ENCODE data around the gene PPCDC.

PPCDC gene

DNA sequence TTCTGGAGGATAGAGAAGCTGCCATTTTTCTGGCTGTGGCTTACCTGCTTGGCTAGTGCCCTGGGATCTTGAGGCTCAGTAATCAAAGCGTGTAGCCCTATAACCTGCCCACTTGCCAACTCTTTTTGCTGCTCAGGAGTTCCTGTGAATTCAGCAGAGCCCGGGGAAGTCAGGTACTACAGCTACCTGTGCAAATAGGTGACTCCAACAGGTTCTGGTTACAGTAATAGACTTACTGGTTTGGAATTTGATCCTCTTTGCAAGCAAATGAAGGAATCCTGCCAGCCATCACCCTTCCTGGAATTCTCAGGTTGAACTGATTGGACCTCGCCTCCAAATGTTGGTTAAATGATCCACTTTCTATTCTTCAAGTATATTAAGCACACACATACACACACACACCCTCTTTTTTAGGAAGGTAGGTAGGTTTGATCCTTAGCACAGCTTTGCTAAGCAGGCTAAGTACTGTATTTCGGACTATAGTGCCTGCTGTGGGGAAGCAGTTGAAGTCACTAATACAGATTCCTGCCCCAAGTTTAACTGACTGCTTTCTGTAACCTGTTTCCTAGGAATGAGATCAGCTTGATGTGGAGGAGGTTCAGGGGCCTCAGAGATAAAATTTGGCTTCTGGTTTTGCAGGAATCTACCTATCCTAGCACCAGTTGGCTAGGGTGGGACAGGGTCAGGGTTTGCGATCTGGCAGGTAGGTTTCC lies 2.3 kb downstream of the PPCDC start:
- ATAC-seq: no peak
- TF ChIP-seq ZNF565 (CRISPR knock-in tag; conservative IDR thresholded peaks at IDR 0.05; ENCODE audit: low read depth) (no peak), RARB (CRISPR knock-in tag; IDR thresholded peaks at IDR 0.05) (no peak), ZFP3 (CRISPR knock-in tag; IDR thresholded peaks at IDR 0.05) (no peak), TOX (CRISPR knock-in tag; IDR thresholded peaks at IDR 0.05; ENCODE audit: borderline replicate concordance) (no peak)
- TF ChIP-seq, protein P1, sequence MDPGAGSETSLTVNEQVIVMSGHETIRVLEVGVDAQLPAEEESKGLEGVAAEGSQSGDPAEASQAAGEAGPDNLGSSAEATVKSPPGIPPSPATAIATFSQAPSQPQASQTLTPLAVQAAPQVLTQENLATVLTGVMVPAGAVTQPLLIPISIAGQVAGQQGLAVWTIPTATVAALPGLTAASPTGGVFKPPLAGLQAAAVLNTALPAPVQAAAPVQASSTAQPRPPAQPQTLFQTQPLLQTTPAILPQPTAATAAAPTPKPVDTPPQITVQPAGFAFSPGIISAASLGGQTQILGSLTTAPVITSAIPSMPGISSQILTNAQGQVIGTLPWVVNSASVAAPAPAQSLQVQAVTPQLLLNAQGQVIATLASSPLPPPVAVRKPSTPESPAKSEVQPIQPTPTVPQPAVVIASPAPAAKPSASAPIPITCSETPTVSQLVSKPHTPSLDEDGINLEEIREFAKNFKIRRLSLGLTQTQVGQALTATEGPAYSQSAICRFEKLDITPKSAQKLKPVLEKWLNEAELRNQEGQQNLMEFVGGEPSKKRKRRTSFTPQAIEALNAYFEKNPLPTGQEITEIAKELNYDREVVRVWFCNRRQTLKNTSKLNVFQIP (CRISPR knock-in tag; IDR thresholded peaks at IDR 0.05; ENCODE audit: borderline replicate concordance, low read depth): no peak

DNA sequence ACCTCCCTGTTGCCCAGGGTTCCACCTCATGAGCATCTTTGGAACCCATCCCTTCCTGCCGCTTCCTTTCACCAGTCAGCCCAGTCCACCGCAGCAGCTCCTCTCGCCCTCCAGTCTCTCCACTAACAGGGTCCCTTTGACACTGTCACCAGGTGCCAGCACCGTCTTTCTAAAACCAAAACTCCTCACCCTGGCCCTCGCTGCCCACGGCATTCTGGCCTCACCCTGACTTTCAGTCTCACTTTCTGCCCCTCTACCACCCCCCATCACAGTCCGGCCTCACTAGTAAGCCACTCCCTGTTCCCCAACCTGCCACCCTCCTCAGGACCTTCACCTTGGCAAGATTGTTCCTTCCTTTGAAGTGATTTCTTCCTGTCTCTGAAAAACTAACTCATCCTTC lies 4.2 kb downstream of the PPCDC start:
- TF ChIP-seq, protein P2, sequence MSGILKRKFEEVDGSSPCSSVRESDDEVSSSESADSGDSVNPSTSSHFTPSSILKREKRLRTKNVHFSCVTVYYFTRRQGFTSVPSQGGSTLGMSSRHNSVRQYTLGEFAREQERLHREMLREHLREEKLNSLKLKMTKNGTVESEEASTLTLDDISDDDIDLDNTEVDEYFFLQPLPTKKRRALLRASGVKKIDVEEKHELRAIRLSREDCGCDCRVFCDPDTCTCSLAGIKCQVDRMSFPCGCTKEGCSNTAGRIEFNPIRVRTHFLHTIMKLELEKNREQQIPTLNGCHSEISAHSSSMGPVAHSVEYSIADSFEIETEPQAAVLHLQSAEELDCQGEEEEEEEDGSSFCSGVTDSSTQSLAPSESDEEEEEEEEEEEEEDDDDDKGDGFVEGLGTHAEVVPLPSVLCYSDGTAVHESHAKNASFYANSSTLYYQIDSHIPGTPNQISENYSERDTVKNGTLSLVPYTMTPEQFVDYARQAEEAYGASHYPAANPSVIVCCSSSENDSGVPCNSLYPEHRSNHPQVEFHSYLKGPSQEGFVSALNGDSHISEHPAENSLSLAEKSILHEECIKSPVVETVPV (CRISPR knock-in tag; IDR thresholded peaks at IDR 0.05): no peak
- no peak for TF ChIP-seq SNAI2 (CRISPR knock-in tag; IDR thresholded peaks at IDR 0.05)
- TF ChIP-seq, protein P3, sequence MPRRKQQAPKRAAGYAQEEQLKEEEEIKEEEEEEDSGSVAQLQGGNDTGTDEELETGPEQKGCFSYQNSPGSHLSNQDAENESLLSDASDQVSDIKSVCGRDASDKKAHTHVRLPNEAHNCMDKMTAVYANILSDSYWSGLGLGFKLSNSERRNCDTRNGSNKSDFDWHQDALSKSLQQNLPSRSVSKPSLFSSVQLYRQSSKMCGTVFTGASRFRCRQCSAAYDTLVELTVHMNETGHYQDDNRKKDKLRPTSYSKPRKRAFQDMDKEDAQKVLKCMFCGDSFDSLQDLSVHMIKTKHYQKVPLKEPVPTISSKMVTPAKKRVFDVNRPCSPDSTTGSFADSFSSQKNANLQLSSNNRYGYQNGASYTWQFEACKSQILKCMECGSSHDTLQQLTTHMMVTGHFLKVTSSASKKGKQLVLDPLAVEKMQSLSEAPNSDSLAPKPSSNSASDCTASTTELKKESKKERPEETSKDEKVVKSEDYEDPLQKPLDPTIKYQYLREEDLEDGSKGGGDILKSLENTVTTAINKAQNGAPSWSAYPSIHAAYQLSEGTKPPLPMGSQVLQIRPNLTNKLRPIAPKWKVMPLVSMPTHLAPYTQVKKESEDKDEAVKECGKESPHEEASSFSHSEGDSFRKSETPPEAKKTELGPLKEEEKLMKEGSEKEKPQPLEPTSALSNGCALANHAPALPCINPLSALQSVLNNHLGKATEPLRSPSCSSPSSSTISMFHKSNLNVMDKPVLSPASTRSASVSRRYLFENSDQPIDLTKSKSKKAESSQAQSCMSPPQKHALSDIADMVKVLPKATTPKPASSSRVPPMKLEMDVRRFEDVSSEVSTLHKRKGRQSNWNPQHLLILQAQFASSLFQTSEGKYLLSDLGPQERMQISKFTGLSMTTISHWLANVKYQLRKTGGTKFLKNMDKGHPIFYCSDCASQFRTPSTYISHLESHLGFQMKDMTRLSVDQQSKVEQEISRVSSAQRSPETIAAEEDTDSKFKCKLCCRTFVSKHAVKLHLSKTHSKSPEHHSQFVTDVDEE (CRISPR knock-in tag; IDR thresholded peaks at IDR 0.05): no peak
- no peak for TF ChIP-seq TOX (CRISPR knock-in tag; IDR thresholded peaks at IDR 0.05; ENCODE audit: borderline replicate concordance)
- TF ChIP-seq CSDC2 (CRISPR knock-in tag; IDR thresholded peaks at IDR 0.05): no peak
- TF ChIP-seq ISL1 (CRISPR knock-in tag; IDR thresholded peaks at IDR 0.05): no peak
- TF ChIP-seq ESRRG (CRISPR knock-in tag; IDR thresholded peaks at IDR 0.05): no peak
- no peak for TF ChIP-seq TCF4 (CRISPR knock-in tag; IDR thresholded peaks at IDR 0.05; ENCODE audit: borderline replicate concordance)
- no peak for TF ChIP-seq RARB (CRISPR knock-in tag; IDR thresholded peaks at IDR 0.05)
- no peak for ATAC-seq

DNA sequence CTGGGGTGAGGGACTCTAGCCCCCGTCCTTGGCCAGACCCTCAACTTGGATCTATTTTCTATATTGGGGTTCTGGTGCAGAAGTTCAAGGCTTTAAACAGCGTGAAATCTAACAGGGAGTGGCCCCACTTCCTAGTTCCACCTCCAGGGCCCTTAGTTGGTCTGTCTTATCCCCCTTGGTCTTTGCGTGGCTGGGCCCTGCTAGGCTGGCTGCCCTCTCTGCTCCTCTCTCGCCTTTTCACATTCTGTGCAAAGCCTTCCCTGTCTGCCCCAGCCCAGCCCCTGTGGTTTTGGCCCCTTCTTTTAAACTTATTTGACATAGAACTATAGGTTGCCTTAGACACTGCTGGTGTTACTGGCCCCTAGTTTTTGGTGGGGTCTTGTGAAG lies 5.6 kb downstream of the PPCDC start:
- peak; percentile 41 for ATAC-seq

DNA sequence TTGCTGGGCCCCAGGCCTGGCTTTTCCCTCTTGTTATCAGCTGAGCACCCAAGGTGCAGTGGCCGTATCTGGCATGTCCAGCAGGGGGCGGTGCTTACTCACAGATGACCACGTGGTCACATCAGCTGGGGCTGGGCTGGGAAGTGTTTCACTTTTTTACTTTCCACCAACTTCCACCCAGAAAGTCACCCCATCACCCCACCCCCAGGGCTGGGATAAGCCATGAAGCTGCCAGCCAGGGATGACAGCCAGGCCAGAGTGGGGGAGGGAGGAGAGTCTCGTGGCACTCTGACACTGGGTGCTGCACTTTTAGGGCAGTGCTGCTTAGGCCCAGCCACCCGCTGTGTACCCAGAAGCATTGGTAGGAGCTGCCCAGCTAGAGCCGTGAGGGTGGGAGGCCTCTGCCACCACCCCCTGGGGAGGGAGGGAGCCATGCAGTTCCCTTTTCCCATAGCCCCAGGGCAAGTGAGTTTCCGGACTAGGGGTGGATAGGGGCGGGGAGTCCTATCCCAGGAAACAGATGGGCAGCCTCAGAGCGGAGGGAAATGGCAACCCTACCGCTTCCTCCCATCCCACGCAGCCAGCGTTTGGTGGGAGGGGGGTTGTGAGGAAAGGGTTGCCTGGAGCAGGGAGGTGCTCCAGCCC lies 6.1 kb downstream of the PPCDC start:
- peak; percentile 98 for ATAC-seq

More for the DNA sequence above, 5.6 kb downstream of the PPCDC start:
- no peak for TF ChIP-seq BACH2 (CRISPR knock-in tag; IDR thresholded peaks at IDR 0.05; ENCODE audit: borderline replicate concordance)

More for the DNA sequence above, 6.1 kb downstream of the PPCDC start:
- TF ChIP-seq RARB (CRISPR knock-in tag; IDR thresholded peaks at IDR 0.05): no peak
- no peak for TF ChIP-seq TOX (CRISPR knock-in tag; IDR thresholded peaks at IDR 0.05; ENCODE audit: borderline replicate concordance)
- no peak for TF ChIP-seq OSR1 (CRISPR knock-in tag; IDR thresholded peaks at IDR 0.05)
- TF ChIP-seq GLIS3 (CRISPR knock-in tag; IDR thresholded peaks at IDR 0.05): no peak
- no peak for TF ChIP-seq SNAI2 (CRISPR knock-in tag; IDR thresholded peaks at IDR 0.05)
- no peak for TF ChIP-seq CSDC2 (CRISPR knock-in tag; IDR thresholded peaks at IDR 0.05)
- no peak for TF ChIP-seq ZFP3 (CRISPR knock-in tag; IDR thresholded peaks at IDR 0.05)
- TF ChIP-seq ZFP30 (CRISPR knock-in tag; IDR thresholded peaks at IDR 0.05): no peak
- TF ChIP-seq ESRRG (CRISPR knock-in tag; IDR thresholded peaks at IDR 0.05): no peak
- TF ChIP-seq, protein P3 (CRISPR knock-in tag; IDR thresholded peaks at IDR 0.05): no peak
